HFFc6 (cell line): ENCODE measurements around the gene SELENOW. TPM values are rescaled to one million over a fixed set of nuclear protein-coding genes. Genes with fewer than 3 reads are reported as not detected.
"Not testable (repeated sequence)": the region's sequence is repeated elsewhere in the genome, so short reads cannot be mapped to it uniquely, and the experiment has no call there.

Experiments used
- DNase-seq: peaks from one replicate; pipeline ENCODE4 v3.0.0-alpha.2; 2018
- H3K27ac Mint-ChIP-seq: 2 replicates; pipeline ENCODE4 v1.8.0; 2020; ENCODE audit warnings: mild to moderate bottlenecking, mixed read lengths
- H3K27me3 Mint-ChIP-seq: 2 replicates; pipeline ENCODE4 v1.8.0; 2021; ENCODE audit warnings: mild to moderate bottlenecking, moderate library complexity, mixed read lengths; ENCODE audit not compliant: insufficient read depth
- H3K36me3 Mint-ChIP-seq: 2 replicates; pipeline ENCODE4 v1.8.0; 2021; ENCODE audit warnings: low read depth, mixed read lengths
- H3K4me1 Mint-ChIP-seq: 2 replicates; pipeline ENCODE4 v1.8.0; 2020; ENCODE audit warnings: low read depth, mixed read lengths
- H3K4me3 Mint-ChIP-seq: 2 replicates; pipeline ENCODE4 v1.8.0; 2020; ENCODE audit warnings: mild to moderate bottlenecking, moderate library complexity, mixed read lengths
- H3K9me3 Mint-ChIP-seq: 2 replicates; pipeline ENCODE4 v1.8.0; 2020; ENCODE audit warnings: mild to moderate bottlenecking, mixed read lengths
- total RNA-seq, 6 experiments: library from RNA; stranded (reverse); fragmentation: NEBNext Ultra II Directional; extraction: Animal tissue kit (Norgen Biotek cat#: 25700); gene quantifications; 2 replicates in 1 of 6; 3 replicates in 5 of 6; pipeline ENCODE4 v1.2.3, GENCODE V29; 2021
- TF ChIP-seq, protein P1 (sequence below): fragments of 200-600 bp; sonication (generic); IDR thresholded peaks from 2 replicates; pipeline ENCODE4 v1.5.0; 2021; ENCODE audit warnings: antibody characterized with exemption, mild to moderate bottlenecking

Gene SELENOW
- total RNA-seq, 6 experiments from 2014 or later: 214 to 245 (median 224) TPM

DNA sequence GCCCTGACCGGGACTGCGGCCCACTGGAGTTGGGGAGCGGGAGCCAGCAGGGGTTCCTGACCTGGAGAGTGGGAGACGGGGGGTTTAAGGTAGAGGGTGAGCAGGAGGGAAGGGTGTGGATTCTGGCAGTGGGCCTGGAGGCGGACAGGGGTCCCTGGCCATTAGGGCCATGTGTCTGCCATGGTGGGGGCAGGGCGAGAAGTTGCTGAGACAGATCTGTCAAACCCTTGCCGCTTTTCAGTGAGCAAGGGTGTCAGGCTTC is 12.2 kb upstream of the SELENOW start:
- H3K9me3 Mint-ChIP-seq: no peaks in the 10 kb centered on the region
- TF ChIP-seq, protein P1, sequence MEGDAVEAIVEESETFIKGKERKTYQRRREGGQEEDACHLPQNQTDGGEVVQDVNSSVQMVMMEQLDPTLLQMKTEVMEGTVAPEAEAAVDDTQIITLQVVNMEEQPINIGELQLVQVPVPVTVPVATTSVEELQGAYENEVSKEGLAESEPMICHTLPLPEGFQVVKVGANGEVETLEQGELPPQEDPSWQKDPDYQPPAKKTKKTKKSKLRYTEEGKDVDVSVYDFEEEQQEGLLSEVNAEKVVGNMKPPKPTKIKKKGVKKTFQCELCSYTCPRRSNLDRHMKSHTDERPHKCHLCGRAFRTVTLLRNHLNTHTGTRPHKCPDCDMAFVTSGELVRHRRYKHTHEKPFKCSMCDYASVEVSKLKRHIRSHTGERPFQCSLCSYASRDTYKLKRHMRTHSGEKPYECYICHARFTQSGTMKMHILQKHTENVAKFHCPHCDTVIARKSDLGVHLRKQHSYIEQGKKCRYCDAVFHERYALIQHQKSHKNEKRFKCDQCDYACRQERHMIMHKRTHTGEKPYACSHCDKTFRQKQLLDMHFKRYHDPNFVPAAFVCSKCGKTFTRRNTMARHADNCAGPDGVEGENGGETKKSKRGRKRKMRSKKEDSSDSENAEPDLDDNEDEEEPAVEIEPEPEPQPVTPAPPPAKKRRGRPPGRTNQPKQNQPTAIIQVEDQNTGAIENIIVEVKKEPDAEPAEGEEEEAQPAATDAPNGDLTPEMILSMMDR: no peak
- H3K4me1 Mint-ChIP-seq: peaks cover 6% of the 10 kb centered on the region; the same call in 1 of the 2 replicates

GRCh38 chr19:47766670-47767069 is 11.8 kb upstream of the SELENOW start:
- H3K36me3 Mint-ChIP-seq: no peaks in the 10 kb centered on the region
- peaks cover 11% of the 10 kb centered on the region for H3K27me3 Mint-ChIP-seq
- no peaks in the 10 kb centered on the region for H3K9me3 Mint-ChIP-seq
- TF ChIP-seq, protein P1: no peak
- H3K4me1 Mint-ChIP-seq: peaks cover 6% of the 10 kb centered on the region; the same call in 1 of the 2 replicates
- H3K4me3 Mint-ChIP-seq: no peak overlapping the region
- DNase-seq: no peak
- no peak overlapping the region for H3K27ac Mint-ChIP-seq

More for the DNA sequence above, 12.2 kb upstream of the SELENOW start:
- DNase-seq: no peak
- Mint-ChIP-seq H3K4me3 (no peak overlapping the region), H3K36me3 (no peaks in the 10 kb centered on the region), H3K27ac (no peak overlapping the region), H3K27me3 (peaks cover 9% of the 10 kb centered on the region)

- no peak for DNase-seq
- TF ChIP-seq, protein P1: no peak
- peaks cover 6% of the 10 kb centered on the region; the same call in 1 of the 2 replicates for H3K4me1 Mint-ChIP-seq
- H3K27me3 Mint-ChIP-seq: peaks cover 11% of the 10 kb centered on the region
- H3K4me3 Mint-ChIP-seq: no peak overlapping the region
- H3K27ac Mint-ChIP-seq: no peak overlapping the region
- no peaks in the 10 kb centered on the region for H3K9me3 Mint-ChIP-seq
- no peaks in the 10 kb centered on the region for H3K36me3 Mint-ChIP-seq
These were observed 11.2 kb upstream of the SELENOW start for GRCh38 chr19:47767349-47767748.

DNA sequence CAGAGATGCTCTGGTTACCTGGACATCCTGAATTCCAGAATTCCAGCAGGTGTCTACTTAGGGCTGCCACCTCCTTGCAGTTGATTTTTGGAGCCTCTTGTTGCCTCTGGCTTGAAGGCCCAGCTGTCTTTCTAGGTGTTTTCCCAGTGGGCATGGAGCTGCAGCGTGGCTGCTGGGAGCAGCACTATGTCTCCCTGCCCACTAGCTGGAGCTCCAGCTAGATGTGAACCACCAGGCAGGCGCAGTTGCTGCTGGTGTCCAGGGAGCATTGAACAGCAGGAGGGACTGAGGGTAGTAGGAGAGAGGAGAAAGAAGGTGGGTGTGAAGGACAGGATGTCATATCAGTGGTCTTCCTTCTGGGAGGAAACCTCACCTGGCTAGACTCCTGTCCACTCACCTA is 9.9 kb upstream of the SELENOW start:
- no peak for DNase-seq
- Mint-ChIP-seq H3K36me3 (no peaks in the 10 kb centered on the region), H3K27ac (no peak overlapping the region), H3K27me3 (peaks cover 8% of the 10 kb centered on the region), H3K4me3 (no peak overlapping the region), H3K9me3 (no peaks in the 10 kb centered on the region), H3K4me1 (no peaks in the 10 kb centered on the region)
- TF ChIP-seq, protein P1: 0 out of 2 replicates have a peak, but pooled peaks have one; percentile 14

DNA sequence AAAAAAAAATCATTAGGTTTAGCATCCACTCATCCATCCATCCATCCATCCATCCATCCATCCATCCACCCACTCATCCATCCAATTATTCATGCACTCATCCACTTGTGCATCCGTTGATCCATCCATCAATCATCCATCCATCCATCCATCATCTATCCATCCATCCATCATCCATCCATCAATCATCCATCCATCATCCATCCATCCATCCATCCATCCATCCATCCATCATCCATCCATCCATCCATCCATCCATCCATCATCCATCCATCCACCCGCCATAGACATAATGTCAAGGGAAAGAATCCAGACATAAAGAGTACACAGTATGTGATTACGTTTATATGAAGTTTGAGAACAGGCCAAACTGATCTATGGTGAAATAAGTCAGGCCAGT is 9.0 kb upstream of the SELENOW start:
- no peaks in the 10 kb centered on the region for H3K36me3 Mint-ChIP-seq
- no peak overlapping the region for H3K4me3 Mint-ChIP-seq
- no peak for DNase-seq
- H3K27ac Mint-ChIP-seq: no peak overlapping the region
- TF ChIP-seq, protein P1: no peak
- H3K9me3 Mint-ChIP-seq: no peaks in the 10 kb centered on the region
- H3K4me1 Mint-ChIP-seq: no peaks in the 10 kb centered on the region
- peaks cover 8% of the 10 kb centered on the region for H3K27me3 Mint-ChIP-seq

GRCh38 chr19:47771291-47771690 is 7.2 kb upstream of the SELENOW start:
- not testable (repeated sequence) for DNase-seq, H3K27ac Mint-ChIP-seq, H3K4me1 Mint-ChIP-seq, H3K36me3 Mint-ChIP-seq, H3K4me3 Mint-ChIP-seq, H3K9me3 Mint-ChIP-seq, H3K27me3 Mint-ChIP-seq
